ENCODE measurements around the gene ADGRB3. TPM values are rescaled to one million over a fixed set of nuclear protein-coding genes. Genes with fewer than 3 reads are reported as not detected.

Gene ADGRB3
- polyA plus RNA-seq, 3 donors = 0.04 to 0.23 (median 0.05) TPM

DNA sequence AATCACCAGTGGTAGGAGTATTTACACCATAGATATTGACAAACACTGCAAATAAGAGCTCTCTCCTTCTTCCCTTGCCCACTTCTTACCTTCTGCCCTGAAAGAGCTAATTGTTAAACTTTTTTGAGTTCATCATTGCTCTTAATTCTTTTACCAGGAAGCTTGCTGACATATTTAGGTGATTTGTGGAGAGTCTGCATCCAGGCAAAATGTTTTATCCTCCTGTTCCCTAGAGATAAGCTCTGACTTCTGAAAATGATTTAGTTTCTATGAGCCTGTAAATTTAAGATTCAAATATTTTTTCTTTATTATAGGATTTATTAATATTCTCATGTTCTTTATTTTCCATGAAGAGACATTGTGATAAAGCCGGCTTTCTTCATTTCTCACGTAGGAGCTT lies 81.5 kb downstream of the ADGRB3 start:
- Histone ChIP-seq H3K4me1 (ENCODE audit: control insufficient read depth in 1 of 2, insufficient read depth in 2 of 2, low read length in 2 of 2) (no peaks in the 10 kb centered on the region), H3K27ac (ENCODE audit: low read depth in 1 of 2, low read length in 2 of 2) (no peak overlapping the region), H3K4me2 (replicated peaks; ENCODE audit: extremely low read depth, low read length, poor library complexity, severe bottlenecking) (no peak overlapping the region), H3K4me3 (replicated peaks in 1 of 3; ENCODE audit: low read depth in 2 of 3, low read length in 3 of 3) (no peak overlapping the region), H4K20me1 (ENCODE audit: insufficient read depth, low read length) (no peaks in the 10 kb centered on the region), H3K9ac (ENCODE audit: insufficient read depth, low read length, poor library complexity, severe bottlenecking) (no peak overlapping the region), H3K9me3 (replicated peaks in 1 of 2; ENCODE audit: control insufficient read depth in 1 of 2, insufficient read depth in 1 of 2, low read length in 2 of 2) (no peaks in the 10 kb centered on the region), H3K27me3 (ENCODE audit: control insufficient read depth in 2 of 2, insufficient read depth in 2 of 2, low read length in 2 of 2) (no peaks in the 10 kb centered on the region), H2AFZ (ENCODE audit: insufficient read depth, low read depth, low read length, poor library complexity, severe bottlenecking) (no peak overlapping the region), H3K36me3 (replicated peaks in 1 of 2; ENCODE audit: control insufficient read depth in 1 of 2, insufficient read depth in 2 of 2, low read length in 2 of 2) (no peaks in the 10 kb centered on the region), H3K79me2 (ENCODE audit: insufficient read depth, low read length) (no peaks in the 10 kb centered on the region)
- DNase-seq = no peak
- Mint-ChIP-seq H3K36me3 (no peaks in the 10 kb centered on the region), H3K27me3 (ENCODE audit: low read depth in 3 of 3) (peaks cover 0 to 3% (median 1%) of the 10 kb centered on the region in 3 donors), H3K4me3 (no peak overlapping the region), H3K9me3 (no peaks in the 10 kb centered on the region), H3K4me1 (no peaks in the 10 kb centered on the region), H3K27ac (no peak overlapping the region)
- no CpG with 5 or more reads among the region's 2 CpGs for WGBS (ENCODE audit: insufficient coverage)
- TF ChIP-seq, protein P1, sequence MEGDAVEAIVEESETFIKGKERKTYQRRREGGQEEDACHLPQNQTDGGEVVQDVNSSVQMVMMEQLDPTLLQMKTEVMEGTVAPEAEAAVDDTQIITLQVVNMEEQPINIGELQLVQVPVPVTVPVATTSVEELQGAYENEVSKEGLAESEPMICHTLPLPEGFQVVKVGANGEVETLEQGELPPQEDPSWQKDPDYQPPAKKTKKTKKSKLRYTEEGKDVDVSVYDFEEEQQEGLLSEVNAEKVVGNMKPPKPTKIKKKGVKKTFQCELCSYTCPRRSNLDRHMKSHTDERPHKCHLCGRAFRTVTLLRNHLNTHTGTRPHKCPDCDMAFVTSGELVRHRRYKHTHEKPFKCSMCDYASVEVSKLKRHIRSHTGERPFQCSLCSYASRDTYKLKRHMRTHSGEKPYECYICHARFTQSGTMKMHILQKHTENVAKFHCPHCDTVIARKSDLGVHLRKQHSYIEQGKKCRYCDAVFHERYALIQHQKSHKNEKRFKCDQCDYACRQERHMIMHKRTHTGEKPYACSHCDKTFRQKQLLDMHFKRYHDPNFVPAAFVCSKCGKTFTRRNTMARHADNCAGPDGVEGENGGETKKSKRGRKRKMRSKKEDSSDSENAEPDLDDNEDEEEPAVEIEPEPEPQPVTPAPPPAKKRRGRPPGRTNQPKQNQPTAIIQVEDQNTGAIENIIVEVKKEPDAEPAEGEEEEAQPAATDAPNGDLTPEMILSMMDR (IDR thresholded peaks at IDR 0.05) = no peak
- intact Hi-C loops (cut with micrococcal nuclease) = no loop called here

DNA sequence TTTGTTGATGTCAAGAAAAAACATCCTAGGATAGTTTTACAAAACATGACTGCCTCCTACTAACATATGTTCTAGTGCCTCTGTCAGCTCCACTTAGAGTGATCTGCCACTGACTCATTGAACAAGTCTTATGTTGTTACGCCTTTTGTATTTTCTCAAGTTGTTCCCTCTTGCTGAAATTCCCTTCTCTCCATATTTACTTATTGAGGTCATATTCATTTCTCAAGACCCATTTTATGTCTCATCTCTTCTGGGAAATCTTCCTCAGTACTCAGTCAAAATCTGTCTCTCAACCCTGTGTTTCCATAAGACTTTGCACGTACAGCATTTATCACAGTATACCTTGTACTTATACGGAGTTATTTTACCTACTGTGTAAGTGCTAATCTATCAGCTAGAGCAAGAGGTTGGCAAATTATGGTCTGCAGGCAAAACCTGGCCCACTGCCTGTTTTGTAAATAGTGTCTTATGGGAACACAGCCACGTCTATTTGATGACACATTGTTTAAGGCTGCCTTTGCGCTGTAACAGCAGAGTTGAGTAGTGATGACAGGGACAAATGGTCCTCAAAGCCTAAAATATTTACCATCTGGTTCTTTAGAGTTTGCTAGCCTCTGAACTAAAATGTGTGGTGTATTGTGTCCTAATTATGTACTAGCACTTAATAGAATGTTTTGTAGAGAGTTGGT lies 83.4 kb downstream of the ADGRB3 start:
- WGBS (ENCODE audit: insufficient coverage) = 80% methylated on average over 2 of the region's 5 CpGs

More for the DNA sequence above, 83.4 kb downstream of the ADGRB3 start:
- H3K27me3 ChIP-seq (ENCODE audit: control insufficient read depth in 2 of 2, insufficient read depth in 2 of 2, low read length in 2 of 2) = no peaks in the 10 kb centered on the region
- H3K36me3 Mint-ChIP-seq = no peaks in the 10 kb centered on the region
- H2AFZ ChIP-seq (ENCODE audit: insufficient read depth, low read depth, low read length, poor library complexity, severe bottlenecking) = no peak overlapping the region
- no peak overlapping the region for H3K4me3 Mint-ChIP-seq
- no peak for DNase-seq
- no peak overlapping the region for H3K4me2 ChIP-seq (replicated peaks; ENCODE audit: extremely low read depth, low read length, poor library complexity, severe bottlenecking)
- intact Hi-C loops (cut with micrococcal nuclease) = no loop called here
- no peak overlapping the region for H3K27ac ChIP-seq (ENCODE audit: low read depth in 1 of 2, low read length in 2 of 2)
- no peaks in the 10 kb centered on the region for H3K9me3 ChIP-seq (replicated peaks in 1 of 2; ENCODE audit: control insufficient read depth in 1 of 2, insufficient read depth in 1 of 2, low read length in 2 of 2)
- peaks cover 0 to 3% (median 1%) of the 10 kb centered on the region in 3 donors for H3K27me3 Mint-ChIP-seq (ENCODE audit: low read depth in 3 of 3)
- H3K9ac ChIP-seq (ENCODE audit: insufficient read depth, low read length, poor library complexity, severe bottlenecking) = no peak overlapping the region
- no peaks in the 10 kb centered on the region for H4K20me1 ChIP-seq (ENCODE audit: insufficient read depth, low read length)
- no peaks in the 10 kb centered on the region for H3K9me3 Mint-ChIP-seq
- TF ChIP-seq, protein P1 (IDR thresholded peaks at IDR 0.05) = no peak
- H3K79me2 ChIP-seq (ENCODE audit: insufficient read depth, low read length) = no peaks in the 10 kb centered on the region
- H3K4me1 ChIP-seq (ENCODE audit: control insufficient read depth in 1 of 2, insufficient read depth in 2 of 2, low read length in 2 of 2) = no peaks in the 10 kb centered on the region
- no peaks in the 10 kb centered on the region for H3K4me1 Mint-ChIP-seq
- no peak overlapping the region for H3K27ac Mint-ChIP-seq
- H3K36me3 ChIP-seq (replicated peaks in 1 of 2; ENCODE audit: control insufficient read depth in 1 of 2, insufficient read depth in 2 of 2, low read length in 2 of 2) = no peaks in the 10 kb centered on the region
- H3K4me3 ChIP-seq (replicated peaks in 1 of 3; ENCODE audit: low read depth in 2 of 3, low read length in 3 of 3) = no peak overlapping the region
